HG03103 (cell line): Measurements from ENCODE around the gene FAM193A.
A peak's percentile ranks its signal among the peaks of the same experiment; 100 is the strongest.
"Not testable (repeated sequence)": the region's sequence is repeated elsewhere in the genome, so short reads cannot be mapped to it uniquely, and the experiment has no call there.

Source experiments
- ATAC-seq: cut with Tn5 transposase; IDR thresholded peaks from one replicate; pipeline ENCODE4 v1.9.1; 2021; ENCODE audit warnings: low read depth; ENCODE audit not compliant: unreplicated experiment

Gene FAM193A

GRCh38 chr4:2514193-2514592 is 22.3 kb upstream of the FAM193A start:
- not testable (repeated sequence) for ATAC-seq

- not testable (repeated sequence) for ATAC-seq
Observed at GRCh38 chr4:2514944-2515343, 21.5 kb upstream of the FAM193A start.

- ATAC-seq = no peak
Observed at GRCh38 chr4:2515830-2516550, 20.5 kb upstream of the FAM193A start.

- ATAC-seq = no peak
Observed at GRCh38 chr4:2516635-2517034, 19.8 kb upstream of the FAM193A start.

- no peak for ATAC-seq
Observed at GRCh38 chr4:2526559-2526958, 9.9 kb upstream of the FAM193A start.

- no peak for ATAC-seq
Observed at GRCh38 chr4:2534904-2535375, 1.5 kb upstream of the FAM193A start.

- ATAC-seq = peak; percentile 7
Observed at GRCh38 chr4:2535376-2536192, 863 bp upstream of the FAM193A start.

- ATAC-seq = peak; percentile 18
Observed at GRCh38 chr4:2537011-2537830, 774 bp downstream of the FAM193A start.

GRCh38 chr4:2543580-2544191 is 7.2 kb downstream of the FAM193A start:
- not testable (repeated sequence) for ATAC-seq

GRCh38 chr4:2545321-2546013 is 9.0 kb downstream of the FAM193A start:
- no peak for ATAC-seq

- no peak for ATAC-seq
Observed at GRCh38 chr4:2546286-2546823, 9.9 kb downstream of the FAM193A start.

GRCh38 chr4:2546961-2547691 is 10.7 kb downstream of the FAM193A start:
- not testable (repeated sequence) for ATAC-seq

GRCh38 chr4:2551118-2551517 is 14.7 kb downstream of the FAM193A start:
- ATAC-seq = no peak

GRCh38 chr4:2552806-2553205 is 16.4 kb downstream of the FAM193A start:
- no peak for ATAC-seq

- ATAC-seq = no peak
Observed at GRCh38 chr4:2558301-2558700, 21.9 kb downstream of the FAM193A start.

GRCh38 chr4:2560167-2560566 is 23.7 kb downstream of the FAM193A start:
- ATAC-seq = no peak

- ATAC-seq = no peak
Observed at GRCh38 chr4:2565533-2565932, 29.1 kb downstream of the FAM193A start.

GRCh38 chr4:2570036-2570435 is 33.6 kb downstream of the FAM193A start:
- no peak for ATAC-seq
